Ascending aorta (tissue), 2 donors: ENCODE results near the gene SMCO1. TPM values are rescaled to one million over a fixed set of nuclear protein-coding genes. Genes with fewer than 3 reads are reported as not detected.
"Not testable (repeated sequence)": the region's sequence is repeated elsewhere in the genome, so short reads cannot be mapped to it uniquely, and the experiment has no call there.

ENCODE experiments used
- DNase-seq, 2 donors: peaks; one replicate each; pipeline ENCODE4 v3.0.0-alpha.2; 2019; ENCODE audit warnings: low spot score in 2 of 2
- H3K27ac ChIP-seq, 2 donors: fragments of 200-600 bp; sonication (generic); one replicate each; pipeline ENCODE4 v1.5.1; 2016 to 2017; ENCODE audit warnings: mild to moderate bottlenecking in 1 of 2
- H3K27me3 ChIP-seq: fragments of 200-600 bp; sonication (generic); one replicate; pipeline ENCODE4 v1.5.1; 2017
- H3K36me3 ChIP-seq, 2 donors: fragments of 200-600 bp; sonication (generic); one replicate each; pipeline ENCODE4 v1.5.1; 2016
- H3K4me1 ChIP-seq, 2 donors: fragments of 200-600 bp; sonication (generic); one replicate each; pipeline ENCODE4 v1.5.1; 2016 to 2017; ENCODE audit warnings: mild to moderate bottlenecking in 1 of 2
- H3K4me3 ChIP-seq, 2 donors: fragments of 200-600 bp; sonication (generic); one replicate each; pipeline ENCODE4 v1.5.1; 2016 to 2017; ENCODE audit warnings: mild to moderate bottlenecking in 1 of 2
- H3K9me3 ChIP-seq, 2 donors: fragments of 200-600 bp; sonication (generic); one replicate each; pipeline ENCODE4 v1.5.1; 2016
- CTCF ChIP-seq, 3 experiments: fragments of 200-600 bp in 2 of 3; fragments of 450-650 bp in 1 of 3; sonication (generic) in 2 of 3; IDR thresholded peaks; one replicate each; pipeline ENCODE4 v1.5.1; 2016 to 2019; ENCODE audit warnings: antibody characterized with exemption in 3 of 3, mild to moderate bottlenecking in 1 of 3, moderate library complexity in 1 of 3
- intact Hi-C: fragments of 100-400 bp; cut with DNase I; formaldehyde crosslinking; loops from one replicate; pipeline ENCODE4 v1.15.1; 2023
- total RNA-seq: library from RNA; depleted of rRNA; stranded (reverse); fragments of >200 nt; gene quantifications from one replicate; pipeline ENCODE4 v1.1.0, GENCODE V29; 2016

The SMCO1 gene
- total RNA-seq, 1 donor from 2014 or later, result not detected

- Histone ChIP-seq H3K4me1 (no peaks in the 10 kb centered on the region), H3K9me3 (no peaks in the 10 kb centered on the region), H3K4me3 (no peak overlapping the region), H3K36me3 (peaks cover 0 to 3% of the 10 kb centered on the region in 2 donors), H3K27ac (no peak overlapping the region), H3K27me3 (no peaks in the 10 kb centered on the region)
- intact Hi-C loops, result no loop called here
- DNase-seq, result no peak
- TF ChIP-seq CTCF (IDR thresholded peaks at IDR 0.05), result no peak
Measured at GRCh38 chr3:196555295-196555694, 40.1 kb upstream of the SMCO1 start.

- Histone ChIP-seq H3K9me3 (no peaks in the 10 kb centered on the region), H3K36me3 (no peaks in the 10 kb centered on the region), H3K4me1 (no peaks in the 10 kb centered on the region), H3K27me3 (no peaks in the 10 kb centered on the region), H3K27ac (no peak overlapping the region), H3K4me3 (no peak overlapping the region)
- no peak for DNase-seq
- TF ChIP-seq CTCF (IDR thresholded peaks at IDR 0.05), result no peak
- intact Hi-C loops, result no loop called here
Measured at GRCh38 chr3:196554205-196554604, 39.1 kb upstream of the SMCO1 start.

- Histone ChIP-seq H3K27me3 (no peaks in the 10 kb centered on the region), H3K27ac (no peak overlapping the region), H3K4me3 (no peak overlapping the region), H3K4me1 (no peaks in the 10 kb centered on the region), H3K9me3 (no peaks in the 10 kb centered on the region), H3K36me3 (no peaks in the 10 kb centered on the region)
- DNase-seq, result no peak
- intact Hi-C loops, result no loop called here
- TF ChIP-seq CTCF (IDR thresholded peaks at IDR 0.05), result no peak
Measured at GRCh38 chr3:196553551-196553950, 38.4 kb upstream of the SMCO1 start.

DNA sequence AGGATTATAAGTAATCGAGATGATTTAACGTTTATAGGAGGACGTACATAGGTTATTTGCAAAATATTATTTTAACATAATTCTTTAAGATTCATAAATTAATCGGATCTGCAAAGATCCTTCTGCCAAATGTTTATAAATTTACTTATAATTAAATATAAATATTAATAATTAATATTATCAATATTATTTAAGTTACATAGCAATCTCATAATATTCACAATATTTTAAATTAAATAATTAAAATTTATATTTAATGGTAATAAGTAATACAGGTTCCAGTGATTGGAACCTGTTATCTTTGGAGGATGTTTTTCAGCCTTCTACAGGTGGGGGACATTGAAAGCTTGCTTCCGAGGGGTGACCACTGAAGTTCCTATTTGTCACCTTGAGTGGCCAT lies 37.1 kb upstream of the SMCO1 start:
- H3K36me3 ChIP-seq, result no peaks in the 10 kb centered on the region
- no peaks in the 10 kb centered on the region for H3K9me3 ChIP-seq
- H3K27me3 ChIP-seq, result no peaks in the 10 kb centered on the region
- no peak overlapping the region for H3K27ac ChIP-seq
- H3K4me1 ChIP-seq, result no peaks in the 10 kb centered on the region
- no peak for TF ChIP-seq CTCF (IDR thresholded peaks at IDR 0.05)
- H3K4me3 ChIP-seq, result no peak overlapping the region
- intact Hi-C loops, result no loop called here
- no peak for DNase-seq

- H3K36me3 ChIP-seq, H3K9me3 ChIP-seq, DNase-seq, H3K4me1 ChIP-seq, H3K27me3 ChIP-seq, intact Hi-C loops, H3K27ac ChIP-seq, H3K4me3 ChIP-seq: not testable (repeated sequence)
Measured at GRCh38 chr3:196550172-196550571, 35.0 kb upstream of the SMCO1 start.

DNA sequence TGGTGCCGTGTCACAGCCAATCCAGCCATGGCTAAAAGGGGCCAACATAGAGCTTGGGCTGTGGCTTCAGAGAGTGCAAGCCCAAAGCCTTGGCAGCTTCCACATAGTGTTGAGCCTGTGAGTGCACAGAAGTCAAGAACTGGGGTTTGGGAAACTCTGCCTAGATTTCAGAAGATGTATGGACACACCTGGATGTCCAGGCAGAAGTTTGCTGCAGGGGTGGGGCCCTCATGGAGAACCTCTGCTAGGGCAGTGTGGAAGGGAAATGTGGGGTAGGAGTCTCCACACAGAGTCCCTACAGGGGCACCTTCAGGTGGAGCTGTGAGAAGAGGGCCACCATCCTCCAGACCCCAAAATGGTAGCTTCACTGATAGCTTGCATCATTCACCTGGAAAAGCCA lies 34.2 kb upstream of the SMCO1 start:
- H3K36me3 ChIP-seq, H3K4me1 ChIP-seq, H3K27me3 ChIP-seq, H3K27ac ChIP-seq, H3K9me3 ChIP-seq, intact Hi-C loops, H3K4me3 ChIP-seq, DNase-seq: not testable (repeated sequence)

DNA sequence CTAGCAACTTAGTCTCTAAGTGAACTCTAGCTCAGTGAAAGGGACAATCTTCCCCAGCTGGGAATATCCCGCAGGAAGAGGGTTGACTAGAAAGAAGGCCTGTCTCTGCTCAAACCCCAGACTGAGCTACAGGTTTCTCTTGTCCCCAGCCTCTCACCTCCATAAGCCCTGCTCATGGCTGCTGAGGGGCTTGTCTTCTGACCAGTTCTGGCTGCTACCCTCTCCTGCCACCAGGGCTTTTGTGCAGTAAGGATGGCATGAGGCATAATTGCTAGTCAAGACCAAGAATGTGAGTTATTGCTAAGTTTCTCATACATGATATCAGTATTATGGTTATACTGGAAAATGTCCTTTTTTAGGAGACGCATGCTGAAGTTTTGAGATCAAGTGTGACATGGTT lies 31.9 kb upstream of the SMCO1 start:
- Histone ChIP-seq H3K4me1 (no peaks in the 10 kb centered on the region), H3K9me3 (no peaks in the 10 kb centered on the region), H3K27me3 (no peaks in the 10 kb centered on the region), H3K4me3 (no peak overlapping the region), H3K27ac (no peak overlapping the region), H3K36me3 (no peaks in the 10 kb centered on the region)
- no peak for DNase-seq
- TF ChIP-seq CTCF (IDR thresholded peaks at IDR 0.05), result no peak
- intact Hi-C loops, result no loop called here
